HepG2 (cell line): Measurements from ENCODE around the gene ZNF324B. TPM values are rescaled to one million over a fixed set of nuclear protein-coding genes. Genes with fewer than 3 reads are reported as not detected.
A peak's percentile ranks its signal among the peaks of the same experiment; 100 is the strongest.

Source experiments
- ADNP ChIP-seq: sonication (generic); formaldehyde crosslinking; IDR thresholded peaks from 2 replicates; pipeline ENCODE4 v1.4.0; 2020; ENCODE audit warnings: missing genetic modification reagents
- CSRNP2 ChIP-seq: sonication (generic); formaldehyde crosslinking; conservative IDR thresholded peaks from 2 replicates; pipeline ENCODE4 v1.8.0; 2022; ENCODE audit warnings: low read depth, missing genetic modification reagents
- FOSL2 ChIP-seq: sonication (generic); formaldehyde crosslinking; IDR thresholded peaks from 2 replicates; pipeline ENCODE4 v1.4.0; 2020; ENCODE audit warnings: missing genetic modification reagents
- MBD4 ChIP-seq: IDR thresholded peaks from 2 replicates; pipeline ENCODE4 v1.6.1; 2012; ENCODE audit warnings: low read length, inconsistent platforms, borderline replicate concordance
- MXD4 ChIP-seq: IDR thresholded peaks from 2 replicates; pipeline ENCODE4 v1.6.1; 2016; ENCODE audit warnings: mild to moderate bottlenecking, missing biosample characterization, missing genetic modification reagents
- POLR2A ChIP-seq, 2 experiments: IDR thresholded peaks; 2 replicates each; pipeline ENCODE4 v1.6.1; 2011; ENCODE audit warnings: low read depth in 2 of 2, low read length in 2 of 2, mild to moderate bottlenecking in 1 of 2, moderate library complexity in 1 of 2; ENCODE audit not compliant: insufficient read depth in 1 of 2
- RBFOX2 ChIP-seq: fragments of 200-400 bp; formaldehyde crosslinking; IDR thresholded peaks from 2 replicates; pipeline ENCODE4 v1.6.1; 2017; ENCODE audit warnings: low read depth, mild to moderate bottlenecking, low read length
- REST ChIP-seq, 2 experiments: IDR thresholded peaks; 2 replicates each; pipeline ENCODE4 v1.6.1; 2011 to 2012; ENCODE audit warnings: low read length in 2 of 2, borderline replicate concordance in 1 of 2, low read depth in 1 of 2, mild to moderate bottlenecking in 1 of 2, moderate library complexity in 1 of 2
- RFX5 ChIP-seq: IDR thresholded peaks from 2 replicates; pipeline ENCODE4 v1.6.1; 2011; ENCODE audit warnings: low read depth, low read length, improper control_type of control experiment
- ZFP36L2 ChIP-seq: sonication (generic); formaldehyde crosslinking; IDR thresholded peaks from 2 replicates; pipeline ENCODE4 v1.4.0; 2020; ENCODE audit warnings: missing genetic modification reagents
- ZNF687 ChIP-seq: sonication (generic); formaldehyde crosslinking; IDR thresholded peaks from 2 replicates; pipeline ENCODE4 v1.5.1; 2020; ENCODE audit warnings: mild to moderate bottlenecking, missing genetic modification reagents, moderate library complexity
- ZNF75D ChIP-seq: sonication (generic); formaldehyde crosslinking; IDR thresholded peaks from 2 replicates; pipeline ENCODE4 v1.8.1; 2023; ENCODE audit warnings: missing genetic modification reagents, mild to moderate bottlenecking, borderline replicate concordance
- ZNF773 ChIP-seq: sonication (generic); formaldehyde crosslinking; IDR thresholded peaks from 2 replicates; pipeline ENCODE4 v1.4.0; 2020; ENCODE audit warnings: missing genetic modification reagents, borderline replicate concordance
- ZZZ3 ChIP-seq: sonication (generic); formaldehyde crosslinking; IDR thresholded peaks from 2 replicates; pipeline ENCODE4 v1.4.0; 2020; ENCODE audit warnings: missing genetic modification reagents, mild to moderate bottlenecking, borderline replicate concordance
- polyA plus RNA-seq, 8 experiments: library from polyadenylated mRNA; depleted of rRNA in 3 of 8; stranded (reverse) in 7 of 8; unstranded in 1 of 8; fragments of >200 nt; fragmentation: Illumina TruSeq in 4 of 8; extraction: Trizol in 4 of 8; gene quantifications; 2 replicates each; pipeline versions ENCODE4 v1.2.1 to v1.2.3, GENCODE V29; 2011 to 2016; ENCODE audit warnings: low read depth in 4 of 8, missing spikeins in 1 of 8, mixed read lengths in 1 of 8; ENCODE audit not compliant: insufficient read depth in 1 of 8
- total RNA-seq, 5 experiments: library from RNA; depleted of rRNA; stranded (reverse); fragments of >200 nt; fragmentation: Illumina TruSeq; extraction: Trizol; gene quantifications; 2 replicates each; pipeline ENCODE4 v1.2.3, GENCODE V29; 2016; ENCODE audit warnings: low read depth in 1 of 5
- TF ChIP-seq, protein P1 (sequence below): sonication (generic); formaldehyde crosslinking; IDR thresholded peaks from 2 replicates; pipeline ENCODE4 v1.4.0; 2020; ENCODE audit warnings: missing genetic modification reagents

ZNF324B gene
- total and polyA plus RNA-seq, 2 of the 13 experiments (the other 11 are each of a cell fraction or from before 2014, with no cell fraction given) = 0.53 to 3.0 TPM

DNA sequence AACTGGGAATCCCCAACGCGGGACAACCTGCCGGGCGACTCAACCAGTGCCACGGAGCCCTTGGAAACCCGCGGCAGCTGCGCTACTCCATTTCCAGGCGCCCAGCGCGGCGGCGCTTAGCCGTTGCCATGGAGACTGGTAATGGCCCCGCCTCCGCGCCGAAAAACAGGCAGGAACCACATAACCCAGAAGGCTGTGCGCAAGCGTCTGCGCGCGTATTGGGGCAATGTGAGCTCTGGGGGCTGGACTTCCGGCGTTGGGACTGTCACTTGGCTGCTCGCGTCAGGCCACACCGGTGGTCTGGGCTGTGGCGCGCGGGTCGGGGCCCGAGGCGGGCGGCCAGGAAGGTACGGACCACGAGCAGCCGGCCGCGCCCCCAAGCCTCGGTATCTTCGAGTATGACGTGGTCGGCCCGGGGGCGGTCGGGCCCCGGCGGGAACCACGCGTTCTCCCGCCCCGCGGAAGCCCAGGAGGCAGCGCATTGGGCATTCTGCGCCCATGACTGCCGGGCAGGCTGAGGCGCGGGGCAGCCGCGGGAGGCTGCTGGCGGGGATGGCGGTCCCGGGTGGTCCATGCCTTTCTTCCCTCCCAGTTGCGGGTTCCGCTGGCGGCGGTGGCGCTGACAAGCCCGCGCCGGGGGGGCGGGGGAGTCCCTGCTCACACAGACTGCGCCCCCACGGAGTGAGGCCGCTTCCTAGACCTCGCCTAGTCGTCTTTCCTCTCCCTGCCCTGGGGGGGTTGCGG is at the start of gene ZNF324B (continued):
- TF ChIP-seq, protein P1, sequence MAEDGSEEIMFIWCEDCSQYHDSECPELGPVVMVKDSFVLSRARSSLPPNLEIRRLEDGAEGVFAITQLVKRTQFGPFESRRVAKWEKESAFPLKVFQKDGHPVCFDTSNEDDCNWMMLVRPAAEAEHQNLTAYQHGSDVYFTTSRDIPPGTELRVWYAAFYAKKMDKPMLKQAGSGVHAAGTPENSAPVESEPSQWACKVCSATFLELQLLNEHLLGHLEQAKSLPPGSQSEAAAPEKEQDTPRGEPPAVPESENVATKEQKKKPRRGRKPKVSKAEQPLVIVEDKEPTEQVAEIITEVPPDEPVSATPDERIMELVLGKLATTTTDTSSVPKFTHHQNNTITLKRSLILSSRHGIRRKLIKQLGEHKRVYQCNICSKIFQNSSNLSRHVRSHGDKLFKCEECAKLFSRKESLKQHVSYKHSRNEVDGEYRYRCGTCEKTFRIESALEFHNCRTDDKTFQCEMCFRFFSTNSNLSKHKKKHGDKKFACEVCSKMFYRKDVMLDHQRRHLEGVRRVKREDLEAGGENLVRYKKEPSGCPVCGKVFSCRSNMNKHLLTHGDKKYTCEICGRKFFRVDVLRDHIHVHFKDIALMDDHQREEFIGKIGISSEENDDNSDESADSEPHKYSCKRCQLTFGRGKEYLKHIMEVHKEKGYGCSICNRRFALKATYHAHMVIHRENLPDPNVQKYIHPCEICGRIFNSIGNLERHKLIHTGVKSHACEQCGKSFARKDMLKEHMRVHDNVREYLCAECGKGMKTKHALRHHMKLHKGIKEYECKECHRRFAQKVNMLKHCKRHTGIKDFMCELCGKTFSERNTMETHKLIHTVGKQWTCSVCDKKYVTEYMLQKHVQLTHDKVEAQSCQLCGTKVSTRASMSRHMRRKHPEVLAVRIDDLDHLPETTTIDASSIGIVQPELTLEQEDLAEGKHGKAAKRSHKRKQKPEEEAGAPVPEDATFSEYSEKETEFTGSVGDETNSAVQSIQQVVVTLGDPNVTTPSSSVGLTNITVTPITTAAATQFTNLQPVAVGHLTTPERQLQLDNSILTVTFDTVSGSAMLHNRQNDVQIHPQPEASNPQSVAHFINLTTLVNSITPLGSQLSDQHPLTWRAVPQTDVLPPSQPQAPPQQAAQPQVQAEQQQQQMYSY (CRISPR knock-in tag) = no peak
- no peak for TF ChIP-seq REST (IDR thresholded peaks at IDR 0.05; ENCODE audit: borderline replicate concordance in 1 of 2, low read depth in 1 of 2, low read length in 2 of 2)
- TF ChIP-seq ADNP = no peak
- TF ChIP-seq POLR2A (IDR thresholded peaks at IDR 0.05; ENCODE audit: insufficient read depth in 1 of 2, low read depth in 2 of 2, low read length in 2 of 2) = peak in 1 of 2 experiments; percentile 76; a peak in 2 of 4 replicates
- peak; percentile 75 for TF ChIP-seq RBFOX2
- TF ChIP-seq RFX5 = peak; percentile 64
- TF ChIP-seq MXD4 (CRISPR knock-in tag) = peak; percentile 89; the same call in 1 of the 2 replicates
- TF ChIP-seq ZNF687 (CRISPR knock-in tag) = peak; percentile 83
- no peak for TF ChIP-seq ZNF75D (CRISPR knock-in tag)
- no peak for TF ChIP-seq CSRNP2 (CRISPR knock-in tag)
- no peak for TF ChIP-seq FOSL2
- TF ChIP-seq ZNF773 (CRISPR knock-in tag) = no peak
- no peak for TF ChIP-seq MBD4
- no peak for TF ChIP-seq ZZZ3
- no peak for TF ChIP-seq ZFP36L2 (CRISPR knock-in tag)
